IPS DF 6.9 (cell line): ENCODE results near the gene FGD3.

ENCODE experiments used
- DNase-seq: peaks from one replicate; pipeline ENCODE4 v3.0.0-alpha.2; 2013; ENCODE audit warnings: low read depth, low spot score
- H3K27ac ChIP-seq: one replicate; pipeline ENCODE4 v1.5.1; 2013; ENCODE audit warnings: low read length, control low read depth
- H3K27me3 ChIP-seq: 2 replicates; pipeline ENCODE4 v1.6.1; 2013; ENCODE audit warnings: mild to moderate bottlenecking, low read length; ENCODE audit not compliant: control insufficient read depth, insufficient read depth
- H3K36me3 ChIP-seq: 2 replicates; pipeline ENCODE4 v1.6.1; 2013; ENCODE audit warnings: low read length; ENCODE audit not compliant: control insufficient read depth, insufficient read depth
- H3K4me1 ChIP-seq: 2 replicates; pipeline ENCODE4 v1.6.1; 2013; ENCODE audit warnings: low read length; ENCODE audit not compliant: control insufficient read depth, insufficient read depth
- H3K4me3 ChIP-seq: 2 replicates; pipeline ENCODE4 v1.5.1; 2013; ENCODE audit warnings: mild to moderate bottlenecking, low read length
- H3K9me3 ChIP-seq: 2 replicates; pipeline ENCODE4 v1.6.1; 2013; ENCODE audit warnings: low read length, inconsistent platforms; ENCODE audit not compliant: control insufficient read depth, insufficient read depth
- WGBS: extraction: QIAGEN DNeasy Blood & Tissue Kit; methylation state at CpG from one replicate; pipeline ENCODE4 v1.1.7; 2013; ENCODE audit warnings: mixed read lengths, missing lambda C conversion rate; ENCODE audit not compliant: insufficient read length, insufficient coverage; 5-methylcytosine and 5-hydroxymethylcytosine counted together

Gene FGD3

GRCh38 chr9:92977279-92977678 lies 30.0 kb downstream of the FGD3 start:
- Histone ChIP-seq H3K4me3 (no peak overlapping the region), H3K27me3 (no peaks in the 10 kb centered on the region), H3K4me1 (no peaks in the 10 kb centered on the region), H3K27ac (no peak overlapping the region), H3K36me3 (no peaks in the 10 kb centered on the region), H3K9me3 (no peaks in the 10 kb centered on the region)
- no peak for DNase-seq
- no CpG with 5 or more reads among the region's 12 CpGs for WGBS

DNA sequence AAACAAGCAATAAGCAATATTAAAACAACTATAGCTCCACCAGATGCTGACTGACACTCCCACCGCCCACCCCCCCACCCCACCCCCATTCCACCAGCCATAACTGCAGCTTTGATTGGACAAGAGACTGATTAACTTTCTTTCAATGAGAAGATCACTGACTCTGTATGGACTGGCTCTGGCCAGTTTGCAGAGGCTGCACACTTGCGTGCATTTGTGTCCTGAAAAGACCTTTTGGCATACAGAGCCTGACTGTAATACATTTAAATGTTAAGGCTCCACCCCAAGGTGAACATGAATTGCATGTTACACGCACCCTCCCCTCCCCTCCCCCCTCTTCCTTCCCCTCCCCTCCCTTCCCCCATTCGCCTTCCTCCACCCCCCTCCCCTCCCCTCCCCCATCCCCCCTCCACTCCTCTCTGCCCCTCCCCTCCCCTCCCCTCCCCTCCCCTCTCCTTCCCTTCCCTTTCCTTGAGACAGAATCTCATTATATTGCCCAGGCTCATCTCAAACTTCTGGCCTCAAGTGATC lies 31.1 kb downstream of the FGD3 start:
- DNase-seq: no peak
- Histone ChIP-seq H3K9me3 (no peaks in the 10 kb centered on the region; the same call in 1 of the 2 replicates), H3K4me3 (no peak overlapping the region), H3K4me1 (no peaks in the 10 kb centered on the region), H3K36me3 (no peaks in the 10 kb centered on the region), H3K27me3 (no peaks in the 10 kb centered on the region), H3K27ac (no peak overlapping the region)
- no CpG with 5 or more reads among the region's 4 CpGs for WGBS

DNA sequence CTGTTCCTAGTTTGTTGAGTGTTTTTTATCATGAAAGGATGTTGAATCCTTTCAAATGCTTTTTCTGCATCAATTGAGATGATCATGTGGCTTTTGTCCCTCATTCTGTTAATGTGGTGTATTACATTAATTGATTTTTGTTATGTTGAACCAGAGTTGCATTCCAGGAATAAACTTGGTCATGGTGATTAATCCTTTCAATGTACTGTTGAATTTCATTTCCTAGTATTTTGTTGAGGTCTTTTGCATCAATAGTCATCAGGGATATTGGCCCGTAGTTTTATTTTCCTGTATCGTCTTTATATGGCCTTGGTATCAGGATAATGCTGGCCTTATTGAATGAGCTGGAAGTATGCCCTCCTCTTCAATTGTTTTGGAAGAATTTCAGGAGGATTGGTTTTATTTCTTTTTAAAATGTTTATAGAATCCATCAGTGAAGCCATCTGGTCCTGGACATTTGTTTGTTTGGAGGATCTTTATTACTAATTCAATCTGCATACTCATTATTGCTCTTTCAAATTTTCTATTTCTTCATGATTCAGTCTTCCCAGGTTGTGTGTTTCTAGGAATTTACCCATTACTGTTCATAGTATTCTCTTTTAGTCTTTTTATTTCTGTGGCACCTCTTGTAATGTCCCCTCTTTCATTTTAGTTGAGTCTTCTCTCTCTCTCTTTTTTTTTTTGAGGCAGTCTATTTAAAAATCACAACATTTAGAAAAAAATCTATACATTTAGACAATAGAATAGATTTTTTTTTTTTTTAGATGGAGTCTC lies 32.1 kb downstream of the FGD3 start:
- Histone ChIP-seq H3K27me3 (no peaks in the 10 kb centered on the region), H3K27ac (no peak overlapping the region), H3K4me3 (no peak overlapping the region), H3K36me3 (no peaks in the 10 kb centered on the region), H3K4me1 (no peaks in the 10 kb centered on the region), H3K9me3 (no peaks in the 10 kb centered on the region; the same call in 1 of the 2 replicates)
- DNase-seq: no peak
- WGBS: no CpG with 5 or more reads among the region's 2 CpGs

DNA sequence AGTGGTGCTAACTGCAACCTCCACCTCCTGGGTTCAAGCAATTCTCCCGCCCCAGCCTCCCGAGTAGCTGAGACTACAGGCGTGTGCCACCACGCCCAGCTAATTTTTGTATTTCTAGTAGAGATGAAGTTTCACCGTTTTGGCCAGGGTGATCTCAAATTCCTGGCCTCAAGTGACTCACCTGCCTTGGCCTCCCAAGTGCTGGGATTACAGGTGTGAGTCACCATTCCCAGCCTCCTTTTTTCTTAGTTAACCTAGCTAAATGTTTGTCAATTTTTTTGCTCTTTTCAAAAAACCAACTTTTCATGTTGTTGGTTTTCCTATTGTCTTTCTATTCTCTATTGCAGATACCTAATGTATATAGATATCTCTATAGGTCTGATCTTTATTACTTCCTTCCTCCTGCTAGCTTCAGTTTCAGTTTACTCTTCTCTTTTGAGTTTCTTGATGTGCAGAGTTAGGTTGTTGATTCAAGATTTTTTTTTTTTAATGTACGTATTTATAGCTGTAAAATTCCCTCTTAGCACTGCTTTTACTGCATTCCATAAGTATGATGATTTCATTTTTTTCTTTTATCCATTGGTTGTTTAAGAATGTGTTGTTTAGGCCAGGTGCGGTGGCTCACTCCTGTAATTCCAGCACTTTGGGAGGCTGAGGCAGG lies 32.9 kb downstream of the FGD3 start:
- no peaks in the 10 kb centered on the region for H3K36me3 ChIP-seq
- no CpG with 5 or more reads among the region's 7 CpGs for WGBS
- DNase-seq: no peak
- H3K4me1 ChIP-seq: no peaks in the 10 kb centered on the region
- H3K4me3 ChIP-seq: no peak overlapping the region
- no peaks in the 10 kb centered on the region for H3K27me3 ChIP-seq
- no peak overlapping the region for H3K27ac ChIP-seq
- H3K9me3 ChIP-seq: no peaks in the 10 kb centered on the region; the same call in 1 of the 2 replicates

GRCh38 chr9:92982130-92982529 lies 34.8 kb downstream of the FGD3 start:
- Histone ChIP-seq H3K9me3 (no peaks in the 10 kb centered on the region; the same call in 1 of the 2 replicates), H3K4me3 (no peak overlapping the region), H3K36me3 (no peaks in the 10 kb centered on the region), H3K4me1 (no peaks in the 10 kb centered on the region), H3K27ac (no peak overlapping the region), H3K27me3 (no peaks in the 10 kb centered on the region)
- DNase-seq: no peak
- no CpG with 5 or more reads among the region's 2 CpGs for WGBS

DNA sequence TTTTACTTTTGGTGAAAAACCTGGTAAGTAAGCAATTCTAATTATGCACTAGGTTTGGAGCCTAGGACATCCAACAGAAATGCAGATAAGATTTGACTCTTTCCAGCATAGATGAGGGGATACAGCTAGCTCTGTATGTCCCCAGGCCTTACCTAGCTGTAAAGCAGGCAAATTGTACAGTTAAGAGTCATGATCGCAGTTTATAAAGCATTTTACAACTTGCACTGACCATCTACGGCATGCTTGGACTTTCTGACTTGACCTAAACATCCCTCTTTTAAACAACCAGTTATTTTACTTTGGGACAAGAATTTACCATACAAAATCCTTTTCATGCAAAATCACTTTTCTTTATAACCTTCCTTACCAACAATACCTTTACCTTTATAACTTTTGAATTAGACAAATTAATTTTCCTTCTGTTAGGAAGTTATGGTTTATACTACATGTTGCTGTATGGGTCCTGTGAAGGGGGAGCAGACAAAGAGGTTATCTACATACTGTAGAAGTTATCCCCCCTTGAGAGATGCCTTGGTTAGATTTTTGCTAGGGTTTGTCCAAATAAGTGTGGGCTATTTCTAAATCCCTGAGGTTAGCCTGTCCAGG lies 36.8 kb downstream of the FGD3 start:
- H3K27ac ChIP-seq: no peak overlapping the region
- no peak overlapping the region for H3K4me3 ChIP-seq
- no peak for DNase-seq
- no peaks in the 10 kb centered on the region for H3K4me1 ChIP-seq
- no peaks in the 10 kb centered on the region for H3K36me3 ChIP-seq
- no peaks in the 10 kb centered on the region; the same call in 1 of the 2 replicates for H3K9me3 ChIP-seq
- H3K27me3 ChIP-seq: no peaks in the 10 kb centered on the region
- no CpG with 5 or more reads among the region's 2 CpGs for WGBS

DNA sequence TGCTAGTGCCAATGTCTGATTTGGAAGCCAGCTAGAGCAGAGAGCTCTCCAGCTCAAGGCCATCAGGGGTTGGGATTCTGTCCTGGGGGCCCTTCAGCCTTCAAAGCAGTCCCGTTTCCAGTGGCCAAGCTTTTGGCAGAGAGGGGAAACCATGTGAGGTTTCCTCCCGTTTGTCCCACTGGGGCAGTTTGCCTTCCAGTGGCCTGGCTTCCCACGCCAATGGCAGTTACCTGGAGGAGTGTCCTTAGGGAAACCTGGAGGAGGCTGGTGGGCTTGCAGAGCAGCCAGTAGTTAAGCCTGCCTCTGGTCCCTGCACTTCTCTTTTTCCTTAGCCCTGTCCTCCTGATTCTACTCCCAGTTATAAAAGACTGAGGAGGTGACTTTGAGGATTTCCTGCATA lies 37.7 kb downstream of the FGD3 start:
- H3K27me3 ChIP-seq: no peaks in the 10 kb centered on the region
- no peaks in the 10 kb centered on the region for H3K4me1 ChIP-seq
- H3K9me3 ChIP-seq: no peaks in the 10 kb centered on the region; the same call in 1 of the 2 replicates
- H3K27ac ChIP-seq: no peak overlapping the region
- no peaks in the 10 kb centered on the region for H3K36me3 ChIP-seq
- WGBS: no CpG with 5 or more reads among the region's 3 CpGs
- no peak overlapping the region for H3K4me3 ChIP-seq
- DNase-seq: no peak

DNA sequence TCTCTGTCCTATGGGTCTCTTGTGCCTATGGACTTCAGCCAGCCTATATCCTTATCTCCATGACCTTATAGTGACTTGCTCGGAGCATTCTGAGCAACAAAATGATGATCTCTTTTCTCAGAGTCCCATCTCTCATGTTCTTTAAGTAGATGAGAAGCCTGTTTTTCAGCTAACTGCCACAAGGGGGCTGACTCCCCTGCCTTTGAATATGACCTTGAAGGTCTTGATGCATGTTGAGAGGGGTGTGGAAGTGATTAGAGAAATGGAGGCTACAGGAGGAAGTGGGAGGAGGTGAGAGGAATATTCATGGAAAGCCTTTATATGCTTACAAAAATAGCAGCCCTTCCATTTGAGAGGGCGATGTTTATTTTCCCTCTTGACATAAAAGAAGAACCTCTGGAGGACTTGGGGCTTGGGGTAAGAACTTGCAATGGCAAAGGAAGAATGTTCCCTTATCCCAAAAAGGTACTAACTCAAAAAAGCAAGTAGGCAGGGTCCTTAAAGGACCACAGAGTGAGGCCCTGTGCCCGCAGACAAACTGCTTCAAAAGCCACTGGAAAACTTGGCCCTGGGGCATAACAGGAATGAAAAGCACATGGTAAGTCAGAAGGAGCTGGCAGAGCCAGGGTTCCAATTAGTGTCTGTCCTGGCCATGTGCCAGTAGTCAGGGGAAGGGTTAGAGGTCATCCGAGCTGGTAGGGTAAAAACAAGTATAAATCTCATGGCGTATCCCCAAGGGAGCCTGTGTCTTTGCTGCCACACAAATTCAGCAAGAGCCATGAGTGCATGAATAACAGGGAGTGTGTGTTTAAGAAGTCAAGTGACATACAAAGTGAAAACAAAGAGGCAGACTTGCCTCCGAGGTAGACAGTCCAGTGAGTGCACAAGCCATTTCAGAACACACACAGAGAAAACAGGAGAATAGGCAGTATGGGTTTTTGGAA lies 39.1 kb downstream of the FGD3 start:
- no CpG with 5 or more reads among the region's 6 CpGs for WGBS
- no peaks in the 10 kb centered on the region for H3K36me3 ChIP-seq
- H3K9me3 ChIP-seq: no peaks in the 10 kb centered on the region; the same call in 1 of the 2 replicates
- no peak overlapping the region for H3K4me3 ChIP-seq
- DNase-seq: no peak
- H3K4me1 ChIP-seq: no peaks in the 10 kb centered on the region
- no peaks in the 10 kb centered on the region for H3K27me3 ChIP-seq
- H3K27ac ChIP-seq: no peak overlapping the region

DNA sequence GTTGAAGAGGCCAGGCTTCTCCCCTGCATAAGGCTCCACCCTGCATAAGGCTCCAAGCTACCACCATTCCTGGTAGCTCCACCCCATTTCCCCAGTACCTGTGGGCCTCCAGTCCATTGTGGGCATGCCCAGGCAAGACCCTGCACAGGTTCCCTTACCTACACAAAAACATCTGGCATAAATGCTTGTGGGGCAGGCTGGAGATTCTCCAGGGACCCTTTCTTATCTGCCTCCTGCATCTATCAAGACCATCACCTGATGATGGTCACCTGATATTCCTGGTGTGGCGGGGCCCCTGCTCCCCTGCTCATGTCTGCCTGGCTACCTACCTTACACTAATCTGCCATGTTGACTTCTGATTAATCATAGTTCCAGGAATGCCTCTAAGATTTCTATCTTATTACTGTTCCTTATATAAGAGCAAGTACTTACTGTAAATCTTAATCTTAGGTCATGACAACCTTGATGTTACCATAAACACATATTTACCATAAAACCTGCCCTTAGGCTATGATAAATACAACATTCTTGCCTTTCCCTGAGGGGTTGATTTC lies 41.0 kb downstream of the FGD3 start:
- H3K36me3 ChIP-seq: no peaks in the 10 kb centered on the region
- H3K9me3 ChIP-seq: no peaks in the 10 kb centered on the region
- WGBS: no CpG with 5 or more reads among the region's 1 CpG
- no peak overlapping the region for H3K27ac ChIP-seq
- H3K4me3 ChIP-seq: no peak overlapping the region
- H3K27me3 ChIP-seq: no peaks in the 10 kb centered on the region
- peaks cover 4% of the 10 kb centered on the region; the same call in 1 of the 2 replicates for H3K4me1 ChIP-seq
- DNase-seq: no peak
